ENCODE data around the gene CYP8B1.

DNA sequence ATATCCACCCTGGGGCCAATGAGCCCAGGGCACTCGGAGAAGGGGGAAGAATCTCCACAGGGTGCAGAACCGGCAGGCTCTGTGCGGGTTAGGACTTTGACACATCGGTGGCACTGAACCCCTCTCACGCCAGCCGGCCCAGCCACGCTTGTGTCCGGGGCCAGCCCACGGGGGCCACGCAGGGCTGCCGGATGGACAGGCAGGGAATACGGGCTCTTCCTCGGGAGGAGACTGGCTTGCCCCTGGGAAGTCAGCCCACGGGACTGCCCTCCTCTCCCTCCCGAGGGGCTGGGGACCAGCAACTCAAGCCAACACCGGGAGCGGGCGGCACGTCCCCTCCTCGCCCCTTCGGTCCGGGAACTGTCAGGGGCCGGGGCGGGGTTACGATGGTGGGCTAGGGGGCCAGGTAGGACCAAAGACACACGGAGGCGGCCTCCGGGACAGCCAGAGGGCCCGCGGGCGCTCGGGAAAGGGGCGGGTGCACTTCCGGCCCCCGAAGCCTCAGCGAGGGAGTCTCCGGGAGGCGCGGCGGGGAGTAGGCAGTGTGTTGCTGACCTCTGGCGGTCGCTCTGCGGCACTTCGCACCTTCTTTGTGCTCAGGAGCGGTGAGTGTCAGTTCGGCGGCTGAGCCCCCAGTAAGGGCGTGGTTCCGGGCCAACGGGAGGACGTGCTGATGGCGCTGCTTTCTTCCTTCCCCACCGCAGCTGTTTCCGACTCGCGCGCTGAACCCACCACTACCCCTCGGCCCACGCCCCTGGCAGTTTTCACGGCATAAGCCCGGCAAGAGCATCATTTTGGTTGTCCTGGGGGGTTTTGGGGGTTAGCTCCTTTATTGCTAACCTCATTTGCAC is 5.1 kb upstream of the CYP8B1 start:
- TF ChIP-seq, protein P1, sequence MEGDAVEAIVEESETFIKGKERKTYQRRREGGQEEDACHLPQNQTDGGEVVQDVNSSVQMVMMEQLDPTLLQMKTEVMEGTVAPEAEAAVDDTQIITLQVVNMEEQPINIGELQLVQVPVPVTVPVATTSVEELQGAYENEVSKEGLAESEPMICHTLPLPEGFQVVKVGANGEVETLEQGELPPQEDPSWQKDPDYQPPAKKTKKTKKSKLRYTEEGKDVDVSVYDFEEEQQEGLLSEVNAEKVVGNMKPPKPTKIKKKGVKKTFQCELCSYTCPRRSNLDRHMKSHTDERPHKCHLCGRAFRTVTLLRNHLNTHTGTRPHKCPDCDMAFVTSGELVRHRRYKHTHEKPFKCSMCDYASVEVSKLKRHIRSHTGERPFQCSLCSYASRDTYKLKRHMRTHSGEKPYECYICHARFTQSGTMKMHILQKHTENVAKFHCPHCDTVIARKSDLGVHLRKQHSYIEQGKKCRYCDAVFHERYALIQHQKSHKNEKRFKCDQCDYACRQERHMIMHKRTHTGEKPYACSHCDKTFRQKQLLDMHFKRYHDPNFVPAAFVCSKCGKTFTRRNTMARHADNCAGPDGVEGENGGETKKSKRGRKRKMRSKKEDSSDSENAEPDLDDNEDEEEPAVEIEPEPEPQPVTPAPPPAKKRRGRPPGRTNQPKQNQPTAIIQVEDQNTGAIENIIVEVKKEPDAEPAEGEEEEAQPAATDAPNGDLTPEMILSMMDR (IDR thresholded peaks at IDR 0.05), result peak in 5 of 7 experiments; percentile 83 to 93 (median 88)
- TF ChIP-seq POLR2A (IDR thresholded peaks at IDR 0.05) (no peak), POLR2AphosphoS5 (IDR thresholded peaks at IDR 0.05) (peak in 2 of 3 donors; percentile 11 to 78)

Data from stomach (tissue), 4 donors.